Stimulated activated CD4-positive, alpha-beta T cell treated with anti-CD3 and anti-CD28 coated beads, Interleukin-15, amount 100 ng/mL, for 48 hours (primary cell): ENCODE measurements around the gene DENND4A.
"Not testable (repeated sequence)": the region's sequence is repeated elsewhere in the genome, so short reads cannot be mapped to it uniquely, and the experiment has no call there.

ENCODE experiments used
- DNase-seq, 2 donors: peaks; one replicate each; pipeline ENCODE4 v3.0.0-alpha.2; 2020; ENCODE audit warnings: low read depth in 2 of 2

DENND4A gene

GRCh38 chr15:65632780-65633375 is 159.2 kb downstream of the DENND4A start:
- no peak for DNase-seq

DNA sequence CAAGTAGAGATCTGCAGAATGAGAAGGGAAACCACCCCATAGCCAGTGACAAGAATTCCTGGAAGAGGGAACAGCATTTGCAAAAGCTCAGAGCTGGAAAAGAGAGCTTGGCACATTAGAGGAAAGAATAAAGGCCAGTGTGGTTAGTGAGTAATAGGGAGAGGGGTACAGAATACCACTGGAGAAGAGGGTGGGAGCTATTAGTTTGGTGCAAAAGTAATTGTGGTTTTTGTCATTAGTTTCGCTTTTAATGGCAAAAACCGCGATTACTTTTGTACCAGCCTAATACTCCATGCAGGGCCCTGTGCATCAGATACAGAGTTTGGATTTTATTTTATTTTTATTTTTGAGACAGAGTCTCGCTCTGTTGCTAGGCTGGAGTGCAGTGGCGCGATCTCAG is 160.6 kb downstream of the DENND4A start:
- no peak for DNase-seq

DNA sequence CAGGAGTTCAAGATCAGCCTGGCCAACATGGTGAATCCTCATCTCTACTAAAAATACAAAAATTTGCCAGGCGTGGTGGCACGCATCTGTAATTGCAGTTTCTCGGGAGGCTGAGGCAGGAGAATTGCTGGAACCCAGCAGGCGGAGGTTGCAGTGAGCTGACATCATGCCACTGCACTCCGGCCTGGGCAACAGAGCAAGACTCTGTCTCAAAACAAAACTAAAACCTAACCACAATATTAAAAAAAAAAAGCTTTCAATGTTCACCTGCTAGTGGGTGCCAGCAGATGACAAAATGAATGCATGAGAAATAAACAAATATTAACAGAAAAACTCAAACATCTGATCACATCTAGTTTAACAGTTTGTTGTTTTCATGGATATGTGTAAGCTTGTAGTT is 161.3 kb downstream of the DENND4A start:
- no peak for DNase-seq

DNA sequence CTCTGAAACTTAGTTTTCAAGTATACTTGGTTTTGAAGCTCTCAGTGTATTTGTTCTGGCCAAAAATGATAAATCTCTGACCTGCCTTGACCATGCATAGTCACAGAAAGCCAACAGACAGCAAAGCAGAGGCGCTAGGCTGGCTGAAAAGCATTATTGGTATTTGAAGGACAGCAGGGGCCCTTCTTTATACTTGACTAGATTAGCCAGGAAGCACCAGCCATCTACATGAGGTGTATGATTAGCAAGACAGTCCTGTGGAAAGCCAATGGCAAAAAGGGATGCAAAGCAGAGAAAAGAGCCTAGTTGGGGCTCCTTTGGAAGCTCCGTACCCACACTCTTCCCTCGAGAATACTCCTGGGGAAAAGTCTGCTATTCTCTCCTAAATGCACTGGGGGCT is 162.5 kb downstream of the DENND4A start:
- no peak for DNase-seq

- no peak for DNase-seq
Observed at GRCh38 chr15:65626856-65627255, 165.2 kb downstream of the DENND4A start.

DNA sequence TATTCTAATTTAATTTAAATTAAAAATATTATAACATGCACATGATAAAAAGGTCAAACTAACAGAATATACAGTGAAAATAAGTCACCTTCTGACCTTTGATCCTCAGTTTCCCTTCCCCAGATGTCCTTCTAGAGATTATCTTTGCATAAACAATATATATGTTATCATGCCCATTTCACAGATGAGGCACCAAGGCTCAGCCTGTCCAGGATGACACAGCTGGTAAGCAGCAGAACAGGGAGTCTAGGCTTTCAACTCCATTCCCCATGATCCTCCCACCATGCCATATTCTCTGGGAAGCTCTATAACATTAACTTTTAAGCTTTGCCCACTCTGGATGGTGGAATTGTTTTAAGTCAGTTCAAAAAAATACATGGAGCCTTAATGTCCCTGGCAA is 169.0 kb downstream of the DENND4A start:
- no peak for DNase-seq

- no peak for DNase-seq
Observed at GRCh38 chr15:65621638-65622037, 170.5 kb downstream of the DENND4A start, which contains the start of gene SLC24A1. Gene SLC24A1 (plus strand): TSS chr15:65621938. CDS start chr15:65624081, 2,143 bp downstream.

- DNase-seq, result no peak
Observed at GRCh38 chr15:65620833-65621232, 171.3 kb downstream of the DENND4A start.

GRCh38 chr15:65619626-65620290 is 172.3 kb downstream of the DENND4A start:
- no peak for DNase-seq

DNA sequence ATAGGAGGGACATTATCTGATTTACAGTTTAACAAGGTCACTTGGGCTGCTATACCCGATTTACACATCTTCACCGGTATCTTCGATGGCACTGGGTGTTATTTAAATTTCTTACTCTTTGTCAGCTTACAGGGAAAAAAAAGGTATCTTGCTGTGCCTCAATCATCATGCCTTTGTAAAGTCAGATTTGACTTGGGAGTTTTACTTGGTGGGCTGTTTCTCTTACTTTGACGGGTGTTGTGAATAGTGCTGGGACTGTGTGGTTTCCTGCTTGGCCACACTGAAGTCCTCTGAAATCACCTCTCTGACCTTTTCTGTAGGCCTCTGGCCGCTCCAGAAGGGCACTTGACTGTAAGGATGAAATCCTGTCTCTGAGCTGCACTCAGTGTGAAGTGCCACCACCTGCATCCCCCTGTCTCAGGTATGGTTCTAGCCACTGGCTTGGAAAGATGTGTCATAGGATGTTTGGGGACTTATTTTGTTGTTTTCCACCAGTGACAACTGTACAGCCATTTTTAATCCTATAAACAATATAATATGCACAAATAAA is 173.5 kb downstream of the DENND4A start:
- DNase-seq, result no peak

- DNase-seq, result not testable (repeated sequence)
Observed at GRCh38 chr15:65615887-65616286, 176.2 kb downstream of the DENND4A start.

- no peak for DNase-seq
Observed at GRCh38 chr15:65612949-65613744, 178.9 kb downstream of the DENND4A start.

DNA sequence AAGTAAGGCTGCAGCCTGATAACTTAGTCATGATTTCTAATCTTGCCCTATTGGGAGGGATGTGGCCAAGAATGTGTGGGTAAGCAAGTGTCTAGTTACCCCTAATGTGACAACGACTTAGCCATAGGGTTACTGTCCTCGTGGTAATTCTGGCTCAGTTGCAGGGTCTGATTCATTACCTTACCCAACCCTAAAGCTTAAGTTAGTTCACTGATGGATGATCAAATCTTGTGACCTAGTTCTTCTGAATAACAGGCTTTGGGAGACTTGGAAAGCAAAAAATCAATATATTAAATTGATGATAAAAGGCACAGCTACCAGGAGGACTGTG is 179.5 kb downstream of the DENND4A start:
- no peak for DNase-seq

- no peak for DNase-seq
Observed at GRCh38 chr15:65611888-65612615, 180.0 kb downstream of the DENND4A start.

GRCh38 chr15:65610871-65611718 is 181.0 kb downstream of the DENND4A start, which contains the start of gene INTS14:
Gene INTS14 (minus strand): TSS chr15:65611131. CDS start chr15:65607380, 3,751 bp downstream.
- DNase-seq, result peak; percentile 93 to 96
